Measurements from ENCODE around the gene CIZ1.
A peak's percentile ranks its signal among the peaks of the same experiment; 100 is the strongest.

The CIZ1 gene

GRCh38 chr9:128118971-128119665 is 72.3 kb downstream of the CIZ1 start:
- Histone ChIP-seq H3K4me1 (ENCODE audit: control insufficient read depth, low read length) (peaks cover 3% of the 10 kb centered on the region; the same call in 1 of the 2 replicates), H3K4me3 (ENCODE audit: low read length) (no peak overlapping the region), H3K27me3 (ENCODE audit: control insufficient read depth, low read length) (no peaks in the 10 kb centered on the region)

GRCh38 chr9:128118472-128118857 is 72.9 kb downstream of the CIZ1 start:
- Histone ChIP-seq H3K27me3 (ENCODE audit: control insufficient read depth, low read length) (no peaks in the 10 kb centered on the region), H3K4me1 (ENCODE audit: control insufficient read depth, low read length) (peaks cover 3% of the 10 kb centered on the region; the same call in 1 of the 2 replicates), H3F3A (ENCODE audit: control insufficient read depth, insufficient read depth) (peaks cover 7% of the 10 kb centered on the region; the same call in 1 of the 2 replicates), H3K36me3 (ENCODE audit: control insufficient read depth, low read length) (peaks cover 64% of the 10 kb centered on the region), H3K9me2 (replicated peaks; ENCODE audit: control insufficient read depth, low read length) (no peaks in the 10 kb centered on the region), H3K27ac (ENCODE audit: low read depth, low read length) (no peak overlapping the region), H3K4me2 (ENCODE audit: low read length) (no peak overlapping the region), H3K79me2 (ENCODE audit: control insufficient read depth, low read length) (no peaks in the 10 kb centered on the region), H3K4me3 (ENCODE audit: low read length) (no peak overlapping the region), H3K9me3 (ENCODE audit: control insufficient read depth, insufficient read depth, low read length) (no peaks in the 10 kb centered on the region), H4K20me1 (ENCODE audit: control insufficient read depth, insufficient read depth, low read depth, low read length) (no peaks in the 10 kb centered on the region)
- TF ChIP-seq CTCF (IDR thresholded peaks at IDR 0.05; ENCODE audit: low read depth, low read length, poor library complexity, severe bottlenecking) (no peak), EZH2phosphoT487 (IDR thresholded peaks at IDR 0.05; ENCODE audit: borderline replicate concordance, low read length) (no peak)

More at GRCh38 chr9:128118971-128119665, 72.3 kb downstream of the CIZ1 start:
- no peaks in the 10 kb centered on the region for H3K9me3 ChIP-seq (ENCODE audit: control insufficient read depth, insufficient read depth, low read length)
- no peaks in the 10 kb centered on the region for H3K9me2 ChIP-seq (replicated peaks; ENCODE audit: control insufficient read depth, low read length)
- peaks cover 64% of the 10 kb centered on the region for H3K36me3 ChIP-seq (ENCODE audit: control insufficient read depth, low read length)
- H3K4me2 ChIP-seq (ENCODE audit: low read length): no peak overlapping the region
- no peak for TF ChIP-seq EZH2phosphoT487 (IDR thresholded peaks at IDR 0.05; ENCODE audit: borderline replicate concordance, low read length)
- TF ChIP-seq CTCF (IDR thresholded peaks at IDR 0.05; ENCODE audit: low read depth, low read length, poor library complexity, severe bottlenecking): no peak
- H4K20me1 ChIP-seq (ENCODE audit: control insufficient read depth, insufficient read depth, low read depth, low read length): no peaks in the 10 kb centered on the region
- peaks cover 7% of the 10 kb centered on the region; the same call in 1 of the 2 replicates for H3F3A ChIP-seq (ENCODE audit: control insufficient read depth, insufficient read depth)
- H3K79me2 ChIP-seq (ENCODE audit: control insufficient read depth, low read length): no peaks in the 10 kb centered on the region
- no peak overlapping the region for H3K27ac ChIP-seq (ENCODE audit: low read depth, low read length)

- Histone ChIP-seq H4K20me1 (ENCODE audit: control insufficient read depth, insufficient read depth, low read depth, low read length) (no peaks in the 10 kb centered on the region), H3K9me3 (ENCODE audit: control insufficient read depth, insufficient read depth, low read length) (no peaks in the 10 kb centered on the region), H3K4me2 (ENCODE audit: low read length) (no peak overlapping the region), H3K4me3 (ENCODE audit: low read length) (no peak overlapping the region), H3F3A (ENCODE audit: control insufficient read depth, insufficient read depth) (peaks cover 7% of the 10 kb centered on the region; the same call in 1 of the 2 replicates), H3K4me1 (ENCODE audit: control insufficient read depth, low read length) (peaks cover 3% of the 10 kb centered on the region; the same call in 1 of the 2 replicates), H3K27ac (ENCODE audit: low read depth, low read length) (no peak overlapping the region), H3K36me3 (ENCODE audit: control insufficient read depth, low read length) (peaks cover 61% of the 10 kb centered on the region), H3K27me3 (ENCODE audit: control insufficient read depth, low read length) (no peaks in the 10 kb centered on the region), H3K79me2 (ENCODE audit: control insufficient read depth, low read length) (no peaks in the 10 kb centered on the region), H3K9me2 (replicated peaks; ENCODE audit: control insufficient read depth, low read length) (no peaks in the 10 kb centered on the region)
- TF ChIP-seq CTCF (IDR thresholded peaks at IDR 0.05; ENCODE audit: low read depth, low read length, poor library complexity, severe bottlenecking) (peak; percentile 100), EZH2phosphoT487 (IDR thresholded peaks at IDR 0.05; ENCODE audit: borderline replicate concordance, low read length) (no peak)
Measured at GRCh38 chr9:128117613-128118471, 73.5 kb downstream of the CIZ1 start.

All from DOHH2 (cell line).